ENCODE measurements around the gene TTC23. TPM values are rescaled to one million over a fixed set of nuclear protein-coding genes. Genes with fewer than 3 reads are reported as not detected.

Gene TTC23
- total RNA-seq, 1 donor from 2014 or later: 21.9 TPM

GRCh38 chr15:99143655-99144610 is 105.4 kb downstream of the TTC23 start:
- H3K27ac ChIP-seq (ENCODE audit: low read depth, low read length): peak overlapping the region; percentile 38
- no peaks in the 10 kb centered on the region for H3K9me3 ChIP-seq (ENCODE audit: control insufficient read depth in 3 of 3, low read length in 3 of 3)
- peaks cover 0 to 5% (median 0%) of the 10 kb centered on the region in 3 donors for H3K36me3 ChIP-seq (ENCODE audit: control insufficient read depth in 3 of 3, insufficient read depth in 3 of 3, low read length in 3 of 3)
- H3K9ac ChIP-seq (ENCODE audit: low read depth in 1 of 3, low read length in 3 of 3): no peak overlapping the region
- H3K27me3 ChIP-seq (ENCODE audit: control insufficient read depth in 3 of 3, insufficient read depth in 3 of 3, low read length in 3 of 3): no peaks in the 10 kb centered on the region
- no peak overlapping the region for H3K4me3 ChIP-seq (ENCODE audit: low read length in 3 of 3)
- peaks cover 34 to 54% (median 40%) of the 10 kb centered on the region in 3 donors for H3K4me1 ChIP-seq (ENCODE audit: control insufficient read depth in 3 of 3, insufficient read depth in 3 of 3, low read length in 3 of 3)

GRCh38 chr15:99143242-99143641 is 106.1 kb downstream of the TTC23 start:
- Histone ChIP-seq H3K4me3 (ENCODE audit: low read length in 3 of 3) (no peak overlapping the region), H3K27me3 (ENCODE audit: control insufficient read depth in 3 of 3, insufficient read depth in 3 of 3, low read length in 3 of 3) (no peaks in the 10 kb centered on the region), H3K9ac (ENCODE audit: low read depth in 1 of 3, low read length in 3 of 3) (peak overlapping the region in 1 of 3 donors; percentile 34), H3K4me1 (ENCODE audit: control insufficient read depth in 3 of 3, insufficient read depth in 3 of 3, low read length in 3 of 3) (peaks cover 31 to 55% (median 38%) of the 10 kb centered on the region in 3 donors), H3K27ac (ENCODE audit: low read depth, low read length) (peak overlapping the region; percentile 38), H3K36me3 (ENCODE audit: control insufficient read depth in 3 of 3, insufficient read depth in 3 of 3, low read length in 3 of 3) (peaks cover 0 to 5% (median 0%) of the 10 kb centered on the region in 3 donors), H3K9me3 (ENCODE audit: control insufficient read depth in 3 of 3, low read length in 3 of 3) (no peaks in the 10 kb centered on the region)

GRCh38 chr15:99142562-99142961 is 106.8 kb downstream of the TTC23 start:
- H3K36me3 ChIP-seq (ENCODE audit: control insufficient read depth in 3 of 3, insufficient read depth in 3 of 3, low read length in 3 of 3): peaks cover 0 to 9% (median 4%) of the 10 kb centered on the region in 3 donors
- peak overlapping the region; percentile 38 for H3K27ac ChIP-seq (ENCODE audit: low read depth, low read length)
- no peaks in the 10 kb centered on the region for H3K27me3 ChIP-seq (ENCODE audit: control insufficient read depth in 3 of 3, insufficient read depth in 3 of 3, low read length in 3 of 3)

GRCh38 chr15:99141943-99142342 is 107.4 kb downstream of the TTC23 start:
- H3K27ac ChIP-seq (ENCODE audit: low read depth, low read length): peak overlapping the region; percentile 38
- H3K4me1 ChIP-seq (ENCODE audit: control insufficient read depth in 3 of 3, insufficient read depth in 3 of 3, low read length in 3 of 3): peaks cover 31 to 62% (median 36%) of the 10 kb centered on the region in 3 donors
- no peaks in the 10 kb centered on the region for H3K9me3 ChIP-seq (ENCODE audit: control insufficient read depth in 3 of 3, low read length in 3 of 3)
- no peaks in the 10 kb centered on the region for H3K27me3 ChIP-seq (ENCODE audit: control insufficient read depth in 3 of 3, insufficient read depth in 3 of 3, low read length in 3 of 3)
- H3K9ac ChIP-seq (ENCODE audit: low read depth in 1 of 3, low read length in 3 of 3): peak overlapping the region in 1 of 3 donors; percentile 4
- H3K36me3 ChIP-seq (ENCODE audit: control insufficient read depth in 3 of 3, insufficient read depth in 3 of 3, low read length in 3 of 3): peaks cover 3 to 13% (median 10%) of the 10 kb centered on the region in 3 donors
- no peak overlapping the region for H3K4me3 ChIP-seq (ENCODE audit: low read length in 3 of 3)

More at GRCh38 chr15:99142562-99142961, 106.8 kb downstream of the TTC23 start:
- H3K4me1 ChIP-seq (ENCODE audit: control insufficient read depth in 3 of 3, insufficient read depth in 3 of 3, low read length in 3 of 3): peaks cover 31 to 58% (median 34%) of the 10 kb centered on the region in 3 donors
- peak overlapping the region in 1 of 3 donors; percentile 7 for H3K9ac ChIP-seq (ENCODE audit: low read depth in 1 of 3, low read length in 3 of 3)
- no peaks in the 10 kb centered on the region for H3K9me3 ChIP-seq (ENCODE audit: control insufficient read depth in 3 of 3, low read length in 3 of 3)
- no peak overlapping the region for H3K4me3 ChIP-seq (ENCODE audit: low read length in 3 of 3)

GRCh38 chr15:99140590-99140989 is 108.8 kb downstream of the TTC23 start:
- H3K27ac ChIP-seq (ENCODE audit: low read depth, low read length): no peak overlapping the region
- H3K36me3 ChIP-seq (ENCODE audit: control insufficient read depth in 3 of 3, insufficient read depth in 3 of 3, low read length in 3 of 3): peaks cover 10 to 22% (median 19%) of the 10 kb centered on the region in 3 donors
- no peak overlapping the region for H3K4me3 ChIP-seq (ENCODE audit: low read length in 3 of 3)

GRCh38 chr15:99139276-99139675 is 110.1 kb downstream of the TTC23 start:
- Histone ChIP-seq H3K4me1 (ENCODE audit: control insufficient read depth in 3 of 3, insufficient read depth in 3 of 3, low read length in 3 of 3) (peaks cover 27 to 65% (median 45%) of the 10 kb centered on the region in 3 donors), H3K27ac (ENCODE audit: low read depth, low read length) (no peak overlapping the region), H3K36me3 (ENCODE audit: control insufficient read depth in 3 of 3, insufficient read depth in 3 of 3, low read length in 3 of 3) (peaks cover 14 to 30% (median 24%) of the 10 kb centered on the region in 3 donors), H3K9ac (ENCODE audit: low read depth in 1 of 3, low read length in 3 of 3) (no peak overlapping the region), H3K27me3 (ENCODE audit: control insufficient read depth in 3 of 3, insufficient read depth in 3 of 3, low read length in 3 of 3) (no peaks in the 10 kb centered on the region), H3K9me3 (ENCODE audit: control insufficient read depth in 3 of 3, low read length in 3 of 3) (no peaks in the 10 kb centered on the region), H3K4me3 (ENCODE audit: low read length in 3 of 3) (no peak overlapping the region)

More at GRCh38 chr15:99140590-99140989, 108.8 kb downstream of the TTC23 start:
- no peak overlapping the region for H3K9ac ChIP-seq (ENCODE audit: low read depth in 1 of 3, low read length in 3 of 3)
- H3K27me3 ChIP-seq (ENCODE audit: control insufficient read depth in 3 of 3, insufficient read depth in 3 of 3, low read length in 3 of 3): no peaks in the 10 kb centered on the region
- no peaks in the 10 kb centered on the region for H3K9me3 ChIP-seq (ENCODE audit: control insufficient read depth in 3 of 3, low read length in 3 of 3)
- peaks cover 31 to 62% (median 37%) of the 10 kb centered on the region in 3 donors for H3K4me1 ChIP-seq (ENCODE audit: control insufficient read depth in 3 of 3, insufficient read depth in 3 of 3, low read length in 3 of 3)

GRCh38 chr15:99138491-99138982 is 110.8 kb downstream of the TTC23 start:
- Histone ChIP-seq H3K4me1 (ENCODE audit: control insufficient read depth in 3 of 3, insufficient read depth in 3 of 3, low read length in 3 of 3) (peaks cover 21 to 65% (median 45%) of the 10 kb centered on the region in 3 donors), H3K27me3 (ENCODE audit: control insufficient read depth in 3 of 3, insufficient read depth in 3 of 3, low read length in 3 of 3) (no peaks in the 10 kb centered on the region), H3K9me3 (ENCODE audit: control insufficient read depth in 3 of 3, low read length in 3 of 3) (no peaks in the 10 kb centered on the region), H3K36me3 (ENCODE audit: control insufficient read depth in 3 of 3, insufficient read depth in 3 of 3, low read length in 3 of 3) (peaks cover 16 to 34% (median 29%) of the 10 kb centered on the region in 3 donors), H3K27ac (ENCODE audit: low read depth, low read length) (peak overlapping the region; percentile 22), H3K9ac (ENCODE audit: low read depth in 1 of 3, low read length in 3 of 3) (no peak overlapping the region), H3K4me3 (ENCODE audit: low read length in 3 of 3) (no peak overlapping the region)

- Histone ChIP-seq H3K4me1 (ENCODE audit: control insufficient read depth in 3 of 3, insufficient read depth in 3 of 3, low read length in 3 of 3) (peaks cover 16 to 61% (median 42%) of the 10 kb centered on the region in 3 donors), H3K4me3 (ENCODE audit: low read length in 3 of 3) (no peak overlapping the region), H3K27me3 (ENCODE audit: control insufficient read depth in 3 of 3, insufficient read depth in 3 of 3, low read length in 3 of 3) (no peaks in the 10 kb centered on the region), H3K36me3 (ENCODE audit: control insufficient read depth in 3 of 3, insufficient read depth in 3 of 3, low read length in 3 of 3) (peaks cover 16 to 34% (median 30%) of the 10 kb centered on the region in 3 donors), H3K27ac (ENCODE audit: low read depth, low read length) (no peak overlapping the region), H3K9me3 (ENCODE audit: control insufficient read depth in 3 of 3, low read length in 3 of 3) (no peaks in the 10 kb centered on the region), H3K9ac (ENCODE audit: low read depth in 1 of 3, low read length in 3 of 3) (no peak overlapping the region)
Observed at GRCh38 chr15:99137877-99138276, 111.5 kb downstream of the TTC23 start.

- no peaks in the 10 kb centered on the region for H3K9me3 ChIP-seq (ENCODE audit: control insufficient read depth in 3 of 3, low read length in 3 of 3)
- H3K9ac ChIP-seq (ENCODE audit: low read depth in 1 of 3, low read length in 3 of 3): no peak overlapping the region
- H3K4me1 ChIP-seq (ENCODE audit: control insufficient read depth in 3 of 3, insufficient read depth in 3 of 3, low read length in 3 of 3): peaks cover 21 to 62% (median 47%) of the 10 kb centered on the region in 3 donors
- H3K27ac ChIP-seq (ENCODE audit: low read depth, low read length): no peak overlapping the region
- peaks cover 24 to 42% (median 36%) of the 10 kb centered on the region in 3 donors for H3K36me3 ChIP-seq (ENCODE audit: control insufficient read depth in 3 of 3, insufficient read depth in 3 of 3, low read length in 3 of 3)
- no peak overlapping the region for H3K4me3 ChIP-seq (ENCODE audit: low read length in 3 of 3)
- H3K27me3 ChIP-seq (ENCODE audit: control insufficient read depth in 3 of 3, insufficient read depth in 3 of 3, low read length in 3 of 3): no peaks in the 10 kb centered on the region
Observed at GRCh38 chr15:99137111-99137546, 112.3 kb downstream of the TTC23 start.
